Gastrocnemius medialis (tissue), 4 donors: ENCODE measurements around the gene DUSP22. TPM values are rescaled to one million over a fixed set of nuclear protein-coding genes. Genes with fewer than 3 reads are reported as not detected.

Experiments
- ATAC-seq, 2 donors: fragments of 150-250 bp; one replicate each; pipeline ENCODE4 v1.9.1; 2016
- DNase-seq, 2 donors: peaks; one replicate each; pipeline ENCODE4 v3.0.0-alpha.2; 2019
- H3K27ac ChIP-seq, 4 donors: fragments of 200-600 bp; sonication (generic); 1 replicate in 1 of 4; 2 replicates in 3 of 4; pipeline ENCODE4 v1.5.1; 2016 to 2018; ENCODE audit warnings: mild to moderate bottlenecking in 2 of 4, moderate library complexity in 1 of 4
- H3K27me3 ChIP-seq, 3 donors: fragments of 200-600 bp; sonication (generic) in 2 of 3; 1 replicate in 1 of 3; 2 replicates in 2 of 3; pipeline versions ENCODE4 v1.5.1 to v1.6.0; 2016 to 2019; ENCODE audit warnings: mild to moderate bottlenecking in 1 of 3, moderate library complexity in 1 of 3
- H3K36me3 ChIP-seq, 2 donors: fragments of 200-600 bp; sonication (generic) in 1 of 2; one replicate each; pipeline ENCODE4 v1.5.1; 2017 to 2018
- H3K4me1 ChIP-seq, 2 donors: fragments of 200-600 bp; sonication (generic) in 1 of 2; one replicate each; pipeline ENCODE4 v1.5.1; 2016 to 2017; ENCODE audit warnings: mild to moderate bottlenecking in 2 of 2
- H3K4me3 ChIP-seq, 4 donors: fragments of 200-600 bp; sonication (generic) in 3 of 4; 1 replicate in 1 of 4; 2 replicates in 3 of 4; pipeline ENCODE4 v1.5.1; 2016 to 2019; ENCODE audit warnings: mild to moderate bottlenecking in 2 of 4
- H3K9me3 ChIP-seq, 3 donors: fragments of 200-600 bp; sonication (generic) in 2 of 3; 1 replicate in 1 of 3; 2 replicates in 2 of 3; pipeline ENCODE4 v1.5.1; 2016 to 2019
- CTCF ChIP-seq, 5 experiments: fragments of 450-650 bp in 3 of 5; fragments of 200-600 bp in 2 of 5; sonication (generic) in 2 of 5; IDR thresholded peaks in 4 of 5; conservative IDR thresholded peaks in 1 of 5; 1 replicate in 4 of 5; 2 replicates in 1 of 5; pipeline ENCODE4 v1.5.1; 2016 to 2019; ENCODE audit warnings: antibody characterized with exemption in 5 of 5, mild to moderate bottlenecking in 3 of 5, moderate library complexity in 3 of 5
- POLR2A ChIP-seq, 2 donors: fragments of 450-650 bp; IDR thresholded peaks; one replicate each; pipeline ENCODE4 v1.6.1; 2017; ENCODE audit warnings: antibody characterized with exemption in 2 of 2, mild to moderate bottlenecking in 2 of 2, moderate library complexity in 2 of 2
- in situ Hi-C, 4 donors: fragments of 200-750 bp; cut with MboI; loops; one replicate each; pipeline versions ENCODE4 v1.15.0 to v1.8.0; 2017; ENCODE audit warnings: low sequenced_read_pairs in 4 of 4
- intact Hi-C: fragments of 100-400 bp; cut with DNase I; formaldehyde crosslinking; loops from one replicate; pipeline ENCODE4 v1.15.1; 2023; ENCODE audit warnings: low total_unique reads
- total RNA-seq, 4 donors: library from RNA; depleted of rRNA; stranded (reverse); fragments of >200 nt; gene quantifications; one replicate each; pipeline versions ENCODE4 v1.1.0 to v1.2.3, GENCODE V29; 2016

The DUSP22 gene
- total RNA-seq, 4 donors from 2014 or later, result 53.4 to 70.7 (median 61.3) TPM

- DNase-seq, result no peak
- no peak for ATAC-seq
- H3K27ac ChIP-seq, result no peak overlapping the region
- in situ Hi-C loops (no loop called here), intact Hi-C loops (no loop called here)
- H3K9me3 ChIP-seq, result no peaks in the 10 kb centered on the region
- H3K36me3 ChIP-seq, result peaks cover 0 to 18% of the 10 kb centered on the region in 2 donors
- no peaks in the 10 kb centered on the region for H3K4me1 ChIP-seq
- H3K4me3 ChIP-seq, result no peak overlapping the region
- H3K27me3 ChIP-seq, result no peaks in the 10 kb centered on the region
- TF ChIP-seq POLR2A (IDR thresholded peaks at IDR 0.05), result no peak
- no peak for TF ChIP-seq CTCF (IDR thresholded peaks at IDR 0.05 in 4 of 5, conservative IDR thresholded peaks at IDR 0.05 in 1 of 5)
Observed at GRCh38 chr6:353642-354614, 61.6 kb downstream of the DUSP22 start.

GRCh38 chr6:354631-355280 is 62.5 kb downstream of the DUSP22 start:
- DNase-seq (no peak), ATAC-seq (no peak)
- H3K27ac ChIP-seq, result no peak overlapping the region
- in situ Hi-C loops, result no loop called here
- no peak for TF ChIP-seq CTCF (IDR thresholded peaks at IDR 0.05 in 4 of 5, conservative IDR thresholded peaks at IDR 0.05 in 1 of 5)
- no peak for TF ChIP-seq POLR2A (IDR thresholded peaks at IDR 0.05)
- no peak overlapping the region for H3K4me3 ChIP-seq
- peaks cover 0 to 15% of the 10 kb centered on the region in 2 donors for H3K36me3 ChIP-seq
- intact Hi-C loops, result no loop called here
- no peaks in the 10 kb centered on the region for H3K4me1 ChIP-seq
- H3K9me3 ChIP-seq, result no peaks in the 10 kb centered on the region
- H3K27me3 ChIP-seq, result no peaks in the 10 kb centered on the region

DNA sequence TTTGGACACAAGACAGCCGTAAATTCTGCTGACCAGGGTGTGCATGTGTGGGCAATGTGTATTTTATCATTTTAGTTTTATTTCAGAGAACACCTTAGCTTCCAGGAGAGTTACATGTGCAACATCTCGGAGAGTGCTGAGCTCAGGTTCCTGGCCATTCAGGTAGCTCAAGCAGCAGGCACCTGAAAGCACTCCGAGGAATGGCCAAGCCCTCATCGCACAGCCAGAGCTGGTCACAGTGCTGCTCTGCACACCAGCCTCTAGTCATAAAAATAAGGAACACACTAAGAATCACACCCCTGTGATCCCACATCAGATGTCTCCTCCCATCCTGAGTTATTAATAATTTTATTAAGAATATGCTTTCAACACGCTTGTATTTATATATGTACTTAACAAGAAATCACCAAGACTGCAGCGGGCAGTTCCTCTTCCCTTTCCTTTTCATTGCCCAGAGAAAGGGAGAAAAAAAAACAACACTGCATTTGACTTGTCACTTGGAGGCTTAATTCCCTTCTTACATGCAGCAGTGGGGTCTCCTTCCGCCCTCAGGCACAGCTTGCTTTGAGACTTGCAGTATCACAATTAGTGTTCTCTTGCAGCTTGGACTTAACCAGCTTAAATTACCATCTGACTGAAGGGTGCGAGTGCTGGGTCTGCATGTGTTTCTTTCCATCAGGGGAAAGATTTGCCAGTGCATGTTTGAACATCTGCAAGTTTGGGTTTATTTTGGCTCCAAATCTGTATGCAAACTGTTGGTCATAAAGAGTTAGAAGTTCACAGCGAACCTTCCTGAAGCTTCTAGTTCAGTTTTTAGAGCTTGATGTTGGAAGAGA is 63.3 kb downstream of the DUSP22 start:
- intact Hi-C loops (no loop called here), in situ Hi-C loops (no loop called here)
- Histone ChIP-seq H3K27me3 (no peaks in the 10 kb centered on the region), H3K27ac (no peak overlapping the region), H3K36me3 (peaks cover 0 to 7% of the 10 kb centered on the region in 2 donors), H3K9me3 (no peaks in the 10 kb centered on the region), H3K4me3 (no peak overlapping the region), H3K4me1 (no peaks in the 10 kb centered on the region)
- TF ChIP-seq POLR2A (IDR thresholded peaks at IDR 0.05), result no peak
- no peak for DNase-seq
- ATAC-seq, result peak in 1 of 2 donors; percentile 40

DNA sequence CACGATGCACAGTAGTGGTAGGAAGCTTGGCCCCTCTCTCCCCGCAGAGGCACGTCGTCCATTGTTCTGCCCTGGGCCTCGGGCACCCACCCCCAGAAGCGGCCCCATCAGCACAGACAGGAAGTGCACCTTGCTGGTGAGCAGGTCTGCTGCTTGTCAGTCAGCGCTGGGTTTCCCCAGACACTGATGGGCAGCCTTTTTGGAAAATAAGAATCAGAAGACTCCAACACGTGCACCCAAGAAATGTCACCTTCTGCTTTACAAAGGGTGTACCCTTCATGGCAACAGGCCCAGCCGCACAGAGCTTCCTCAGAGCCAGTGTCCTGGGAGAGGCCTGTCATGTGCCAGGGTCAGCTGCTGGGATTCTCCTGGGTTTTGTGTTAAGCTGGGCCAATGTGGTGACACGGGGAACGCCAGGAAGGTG is 64.6 kb downstream of the DUSP22 start:
- Histone ChIP-seq H3K27ac (no peak overlapping the region), H3K4me3 (no peak overlapping the region), H3K4me1 (no peaks in the 10 kb centered on the region), H3K27me3 (no peaks in the 10 kb centered on the region), H3K9me3 (no peaks in the 10 kb centered on the region), H3K36me3 (no peaks in the 10 kb centered on the region)
- ATAC-seq (no peak), DNase-seq (peak in 1 of 2 donors; percentile 49)
- TF ChIP-seq CTCF (IDR thresholded peaks at IDR 0.05 in 4 of 5, conservative IDR thresholded peaks at IDR 0.05 in 1 of 5) (no peak), POLR2A (IDR thresholded peaks at IDR 0.05) (no peak)
- in situ Hi-C loops, result no loop called here
- intact Hi-C loops, result no loop called here
